ENCODE results near the gene MAGI2. TPM values are rescaled to one million over a fixed set of nuclear protein-coding genes. Genes with fewer than 3 reads are reported as not detected.

Gene MAGI2
- total and polyA plus RNA-seq, 8 donors: 6.1 to 9.2 (median 7.1) TPM

GRCh38 chr7:78529392-78529791, 924.1 kb downstream of the MAGI2 start:
- Histone ChIP-seq H3K36me3 (no peaks in the 10 kb centered on the region), H3K4me3 (no peak overlapping the region), H3K27me3 (no peaks in the 10 kb centered on the region), H3K9me3 (no peaks in the 10 kb centered on the region), H3K27ac (no peak overlapping the region), H3K4me1 (no peaks in the 10 kb centered on the region)
- ATAC-seq (no peak), DNase-seq (no peak)
- intact Hi-C loops (cut with DNase I): no loop called here
- TF ChIP-seq CTCF (IDR thresholded peaks at IDR 0.05): no peak

- ATAC-seq: no peak
- no peak overlapping the region for H3K27ac ChIP-seq
- no peaks in the 10 kb centered on the region for H3K36me3 ChIP-seq
- TF ChIP-seq CTCF (IDR thresholded peaks at IDR 0.05): no peak
- intact Hi-C loops (cut with DNase I): no loop called here
- DNase-seq: no peak
- no peaks in the 10 kb centered on the region for H3K27me3 ChIP-seq
- no peak overlapping the region for H3K4me3 ChIP-seq
- no peaks in the 10 kb centered on the region for H3K4me1 ChIP-seq
- no peaks in the 10 kb centered on the region for H3K9me3 ChIP-seq
Measured at GRCh38 chr7:78528964-78529363, 924.5 kb downstream of the MAGI2 start.

- no peaks in the 10 kb centered on the region for H3K36me3 ChIP-seq
- intact Hi-C loops (cut with DNase I): no loop called here
- no peak for TF ChIP-seq CTCF (IDR thresholded peaks at IDR 0.05)
- H3K4me3 ChIP-seq: no peak overlapping the region
- H3K9me3 ChIP-seq: peaks cover 0 to 2% of the 10 kb centered on the region in 2 donors
- no peaks in the 10 kb centered on the region for H3K27me3 ChIP-seq
- DNase-seq: no peak
- no peak overlapping the region for H3K27ac ChIP-seq
- H3K4me1 ChIP-seq: no peaks in the 10 kb centered on the region
- no peak for ATAC-seq
Measured at GRCh38 chr7:78523930-78524329, 929.5 kb downstream of the MAGI2 start.

- intact Hi-C loops (cut with DNase I): no loop called here
- Histone ChIP-seq H3K9me3 (peaks cover 0 to 2% of the 10 kb centered on the region in 2 donors), H3K4me1 (no peaks in the 10 kb centered on the region), H3K27ac (no peak overlapping the region), H3K27me3 (no peaks in the 10 kb centered on the region), H3K36me3 (no peaks in the 10 kb centered on the region), H3K4me3 (no peak overlapping the region)
- DNase-seq (no peak), ATAC-seq (no peak)
- TF ChIP-seq CTCF (IDR thresholded peaks at IDR 0.05): no peak
Measured at GRCh38 chr7:78521961-78522360, 931.5 kb downstream of the MAGI2 start.

GRCh38 chr7:78516450-78516849, 937.0 kb downstream of the MAGI2 start:
- no peaks in the 10 kb centered on the region for H3K27me3 ChIP-seq
- no peak for TF ChIP-seq CTCF (IDR thresholded peaks at IDR 0.05)
- H3K36me3 ChIP-seq: no peaks in the 10 kb centered on the region
- H3K4me1 ChIP-seq: no peaks in the 10 kb centered on the region
- no peak overlapping the region for H3K27ac ChIP-seq
- no peaks in the 10 kb centered on the region for H3K9me3 ChIP-seq
- DNase-seq (no peak), ATAC-seq (no peak)
- H3K4me3 ChIP-seq: no peak overlapping the region
- intact Hi-C loops (cut with DNase I): no loop called here

All from left lung (tissue), 10 donors.